Neutrophil (primary cell): ENCODE data around the gene RAPGEF6.
"Not testable (repeated sequence)": the region's sequence is repeated elsewhere in the genome, so short reads cannot be mapped to it uniquely, and the experiment has no call there.

ENCODE experiments used
- H3K27ac ChIP-seq: fragments of 200-600 bp; sonication (generic); 2 replicates; pipeline ENCODE4 v1.5.1; 2016; ENCODE audit warnings: mild to moderate bottlenecking, moderate library complexity
- H3K27me3 ChIP-seq: fragments of 200-600 bp; sonication (generic); 2 replicates; pipeline ENCODE4 v1.6.0; 2016; ENCODE audit warnings: mild to moderate bottlenecking
- H3K36me3 ChIP-seq: fragments of 200-600 bp; sonication (generic); 2 replicates; pipeline ENCODE4 v1.5.1; 2017
- H3K4me1 ChIP-seq, 2 experiments: fragments of 200-600 bp in 1 of 2; sonication (generic) in 1 of 2; 1 replicate in 1 of 2; 2 replicates in 1 of 2; pipeline versions ENCODE4 v1.5.1 to v1.6.1; 2013 to 2016; ENCODE audit warnings: low read depth in 1 of 2, low read length in 1 of 2, mild to moderate bottlenecking in 1 of 2, moderate library complexity in 1 of 2; ENCODE audit not compliant: control insufficient read depth in 1 of 2, insufficient read depth in 1 of 2
- H3K4me3 ChIP-seq, 2 experiments: fragments of 200-600 bp in 1 of 2; sonication (generic) in 1 of 2; 1 replicate in 1 of 2; 2 replicates in 1 of 2; pipeline ENCODE4 v1.5.1; 2013 to 2016; ENCODE audit warnings: low read depth in 1 of 2, low read length in 1 of 2, mild to moderate bottlenecking in 1 of 2, moderate library complexity in 1 of 2
- H3K9me3 ChIP-seq: fragments of 200-600 bp; sonication (generic); 2 replicates; pipeline ENCODE4 v1.5.1; 2016
- CTCF ChIP-seq: fragments of 200-600 bp; sonication (generic); IDR thresholded peaks from 2 replicates; pipeline ENCODE4 v1.5.1; 2016; ENCODE audit warnings: antibody characterized with exemption

Gene RAPGEF6

GRCh38 chr5:131679911-131680310 is 44.9 kb upstream of the RAPGEF6 start:
- TF ChIP-seq CTCF = no peak
- H3K27me3 ChIP-seq = no peaks in the 10 kb centered on the region
- H3K9me3 ChIP-seq = no peaks in the 10 kb centered on the region
- H3K27ac ChIP-seq = peak overlapping the region; percentile 75
- H3K36me3 ChIP-seq = peaks cover 17% of the 10 kb centered on the region
- H3K4me1 ChIP-seq = peaks cover 58 to 69% of the 10 kb centered on the region in 2 experiments
- H3K4me3 ChIP-seq = no peak overlapping the region

- Histone ChIP-seq H3K4me3 (peak overlapping the region in 1 of 2 experiments; percentile 4), H3K27ac (peak overlapping the region; percentile 75), H3K36me3 (peaks cover 22% of the 10 kb centered on the region), H3K4me1 (peaks cover 58 to 72% of the 10 kb centered on the region in 2 experiments)
- H3K9me3 ChIP-seq, H3K27me3 ChIP-seq: not testable (repeated sequence)
Measured at GRCh38 chr5:131678273-131678672, 43.2 kb upstream of the RAPGEF6 start.

GRCh38 chr5:131677115-131677514 is 42.1 kb upstream of the RAPGEF6 start:
- Histone ChIP-seq H3K4me3 (no peak overlapping the region), H3K27me3 (no peaks in the 10 kb centered on the region), H3K4me1 (peaks cover 57 to 68% of the 10 kb centered on the region in 2 experiments), H3K27ac (peak overlapping the region; percentile 75), H3K9me3 (no peaks in the 10 kb centered on the region), H3K36me3 (peaks cover 23% of the 10 kb centered on the region)
- TF ChIP-seq CTCF = no peak

- Histone ChIP-seq H3K9me3 (no peaks in the 10 kb centered on the region), H3K27me3 (no peaks in the 10 kb centered on the region), H3K4me1 (peaks cover 45 to 51% of the 10 kb centered on the region in 2 experiments), H3K4me3 (no peak overlapping the region), H3K36me3 (peaks cover 44% of the 10 kb centered on the region), H3K27ac (peak overlapping the region; percentile 78)
- no peak for TF ChIP-seq CTCF
Measured at GRCh38 chr5:131672776-131673175, 37.7 kb upstream of the RAPGEF6 start.

- Histone ChIP-seq H3K4me1 (peaks cover 39 to 50% of the 10 kb centered on the region in 2 experiments), H3K27ac (peak overlapping the region; percentile 78), H3K4me3 (no peak overlapping the region), H3K9me3 (no peaks in the 10 kb centered on the region), H3K36me3 (peaks cover 38% of the 10 kb centered on the region), H3K27me3 (no peaks in the 10 kb centered on the region)
- TF ChIP-seq CTCF = no peak
Measured at GRCh38 chr5:131671994-131672655, 37.1 kb upstream of the RAPGEF6 start.

- peak overlapping the region; percentile 78 for H3K27ac ChIP-seq
- H3K36me3 ChIP-seq = peaks cover 31% of the 10 kb centered on the region
- no peaks in the 10 kb centered on the region for H3K9me3 ChIP-seq
- H3K4me1 ChIP-seq = peaks cover 32 to 43% of the 10 kb centered on the region in 2 experiments
- H3K27me3 ChIP-seq = no peaks in the 10 kb centered on the region
- TF ChIP-seq CTCF = no peak
- H3K4me3 ChIP-seq = no peak overlapping the region
Measured at GRCh38 chr5:131671409-131671808, 36.4 kb upstream of the RAPGEF6 start.
